Smooth muscle cell (in vitro differentiated cells): ENCODE measurements around the gene PBXIP1. TPM values are rescaled to one million over a fixed set of nuclear protein-coding genes. Genes with fewer than 3 reads are reported as not detected.

Experiments used
- DNase-seq: peaks from one replicate; lab custom pipeline; 2025; ENCODE audit not compliant: unreplicated experiment; lab: John Stamatoyannopoulos, UW
- H2AFZ ChIP-seq: fragments of 200-600 bp; sonication (generic); 2 replicates; pipeline ENCODE4 v1.6.0; 2016; ENCODE audit warnings: antibody characterized with exemption, low read depth, mild to moderate bottlenecking
- H3F3A ChIP-seq: fragments of 200-600 bp; sonication (generic); 2 replicates; pipeline ENCODE4 v1.6.0; 2017; ENCODE audit warnings: antibody characterized with exemption, low read depth
- H3K27ac ChIP-seq: fragments of 200-600 bp; sonication (generic); 2 replicates; pipeline ENCODE4 v1.5.1; 2016; ENCODE audit warnings: low read depth, mild to moderate bottlenecking
- H3K27me3 ChIP-seq: fragments of 200-600 bp; sonication (generic); 2 replicates; pipeline ENCODE4 v1.6.1; 2016; ENCODE audit warnings: low read depth, mild to moderate bottlenecking
- H3K36me3 ChIP-seq: fragments of 200-600 bp; sonication (generic); 2 replicates; pipeline ENCODE4 v1.5.1; 2016; ENCODE audit warnings: low read depth
- H3K4me1 ChIP-seq: fragments of 200-600 bp; sonication (generic); 2 replicates; pipeline ENCODE4 v1.5.1; 2016; ENCODE audit warnings: low read depth
- H3K4me2 ChIP-seq: fragments of 200-600 bp; sonication (generic); 2 replicates; pipeline ENCODE4 v1.6.0; 2016; ENCODE audit warnings: mild to moderate bottlenecking
- H3K4me3 ChIP-seq: fragments of 200-600 bp; sonication (generic); 2 replicates; pipeline ENCODE4 v1.5.1; 2016; ENCODE audit warnings: mild to moderate bottlenecking
- H3K79me2 ChIP-seq: fragments of 200-600 bp; sonication (generic); 2 replicates; pipeline ENCODE4 v1.6.0; 2016; ENCODE audit warnings: low read depth, mild to moderate bottlenecking
- H3K9ac ChIP-seq: fragments of 200-600 bp; sonication (generic); 2 replicates; pipeline ENCODE4 v1.6.0; 2016; ENCODE audit warnings: low read depth
- H3K9me3 ChIP-seq: fragments of 200-600 bp; sonication (generic); replicated peaks from 2 replicates; pipeline ENCODE4 v1.5.1; 2016; ENCODE audit warnings: low read depth
- H4K20me1 ChIP-seq: fragments of 200-600 bp; sonication (generic); 2 replicates; pipeline ENCODE4 v1.6.0; 2016; ENCODE audit warnings: low read depth
- CTCF ChIP-seq: fragments of 200-600 bp; sonication (generic); IDR thresholded peaks from 2 replicates; pipeline ENCODE4 v1.5.1; 2017; ENCODE audit warnings: borderline replicate concordance, mild to moderate bottlenecking, antibody characterized with exemption; ENCODE audit not compliant: insufficient read depth, poor library complexity, severe bottlenecking
- WGBS: methylation state at CpG from one replicate; pipeline ENCODE4 v1.1.7; 2016; ENCODE audit warnings: low lambda C conversion rate; 5-methylcytosine and 5-hydroxymethylcytosine counted together
- polyA plus RNA-seq: library from polyadenylated mRNA; unstranded; fragments of >200 nt; fragmentation: Nextera tagmentation; extraction: Ambion mirVana; gene quantifications from 2 replicates; pipeline ENCODE4 v1.2.1, GENCODE V29; 2016
- total RNA-seq: library from RNA; depleted of rRNA; stranded (reverse); fragments of >200 nt; gene quantifications from 2 replicates; pipeline ENCODE4 v1.2.3, GENCODE V29; 2014

The PBXIP1 gene
- total and polyA plus RNA-seq, 2 experiments from 2014 or later, result 40.5 to 41.9 TPM

DNA sequence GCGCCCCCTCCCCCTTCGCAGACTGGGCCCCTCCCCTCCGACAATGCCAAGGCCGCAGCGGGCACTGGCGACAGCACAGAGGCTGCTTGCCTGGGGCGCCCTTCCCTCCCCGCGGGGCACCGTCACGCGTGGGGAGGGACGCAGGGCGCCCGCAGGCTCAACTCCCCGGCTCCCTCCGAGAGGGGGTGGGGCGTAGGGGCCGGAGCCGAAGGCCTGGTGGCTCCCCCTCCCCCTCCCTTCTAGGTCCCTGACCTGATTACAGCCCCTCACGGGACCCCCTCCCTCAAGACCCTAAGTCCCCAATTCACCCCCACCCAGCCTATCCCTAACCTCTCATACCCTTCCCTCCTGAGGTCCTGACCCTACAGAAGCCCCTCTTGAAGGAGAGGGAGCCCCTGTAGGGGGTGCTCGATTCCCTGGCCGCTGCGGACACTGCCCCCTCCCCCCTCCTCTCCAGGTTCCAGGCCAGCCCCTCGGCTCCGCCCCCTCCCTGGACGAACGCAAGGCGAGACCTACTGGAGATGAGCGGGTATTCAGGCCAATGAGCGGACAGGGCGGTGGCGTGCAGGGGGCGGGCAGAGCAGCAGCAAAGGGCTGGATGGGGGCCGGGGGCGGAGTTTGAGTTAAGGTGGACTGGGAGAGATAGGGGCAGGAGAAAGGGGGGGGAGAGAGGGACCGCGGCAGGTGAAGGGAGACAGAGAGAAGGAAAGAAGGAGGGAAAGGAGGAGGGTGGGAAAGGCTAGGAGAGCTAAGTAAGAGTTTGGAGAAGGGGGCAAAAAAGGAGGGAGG lies 46.0 kb upstream of the PBXIP1 start:
- Histone ChIP-seq H3K4me2 (peak overlapping the region; percentile 86), H3K4me1 (peaks cover 16% of the 10 kb centered on the region), H3K4me3 (peak overlapping the region; percentile 73), H4K20me1 (peaks cover 10% of the 10 kb centered on the region), H3K9ac (peak overlapping the region; percentile 51), H3K27ac (peak overlapping the region; percentile 95), H3K9me3 (no peaks in the 10 kb centered on the region), H3K79me2 (peaks cover 28% of the 10 kb centered on the region), H3F3A (peaks cover 10% of the 10 kb centered on the region), H3K27me3 (no peaks in the 10 kb centered on the region), H2AFZ (no peak overlapping the region), H3K36me3 (no peaks in the 10 kb centered on the region)
- peak; percentile 97 for DNase-seq
- 0% methylated on average over 9 of the region's 38 CpGs for WGBS
- peak; percentile 47 for TF ChIP-seq CTCF

DNA sequence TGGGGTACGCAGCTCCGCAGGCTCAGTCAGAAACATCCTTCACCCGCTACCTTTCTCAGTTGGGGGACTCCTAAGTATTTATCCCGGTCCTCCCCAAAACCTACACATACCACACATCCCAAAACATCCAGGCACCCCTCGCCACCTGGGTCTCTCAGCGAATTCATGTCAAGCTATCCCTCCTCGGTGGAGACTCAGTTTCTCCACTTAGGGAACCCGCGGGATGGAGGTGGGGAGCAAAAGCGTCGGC lies 45.5 kb upstream of the PBXIP1 start:
- H3K9ac ChIP-seq, result peak overlapping the region; percentile 51
- DNase-seq, result no peak
- TF ChIP-seq CTCF, result no peak
- WGBS, result 2% methylated on average over 11 of the region's 11 CpGs
- no peaks in the 10 kb centered on the region for H3K36me3 ChIP-seq
- no peaks in the 10 kb centered on the region for H3K9me3 ChIP-seq
- H3K4me2 ChIP-seq, result peak overlapping the region; percentile 86
- peaks cover 16% of the 10 kb centered on the region for H3K4me1 ChIP-seq
- H3K79me2 ChIP-seq, result peaks cover 28% of the 10 kb centered on the region
- no peaks in the 10 kb centered on the region for H3K27me3 ChIP-seq
- H3F3A ChIP-seq, result peaks cover 10% of the 10 kb centered on the region
- peak overlapping the region; percentile 95 for H3K27ac ChIP-seq
- H2AFZ ChIP-seq, result no peak overlapping the region
- H4K20me1 ChIP-seq, result peaks cover 5% of the 10 kb centered on the region
- H3K4me3 ChIP-seq, result peak overlapping the region; percentile 73

GRCh38 chr1:155000726-155001424 lies 45.0 kb upstream of the PBXIP1 start:
- no peaks in the 10 kb centered on the region for H3K36me3 ChIP-seq
- peaks cover 28% of the 10 kb centered on the region for H3K79me2 ChIP-seq
- peak overlapping the region; percentile 63 for H2AFZ ChIP-seq
- no peak for TF ChIP-seq CTCF
- H3K4me1 ChIP-seq, result peaks cover 16% of the 10 kb centered on the region
- no peaks in the 10 kb centered on the region for H3K9me3 ChIP-seq
- peak overlapping the region; percentile 84 for H3K9ac ChIP-seq
- H4K20me1 ChIP-seq, result peaks cover under 1% of the 10 kb centered on the region
- 1% methylated on average over 30 of the region's 43 CpGs for WGBS
- H3K27me3 ChIP-seq, result no peaks in the 10 kb centered on the region
- peak overlapping the region; percentile 86 for H3K4me2 ChIP-seq
- H3K27ac ChIP-seq, result peak overlapping the region; percentile 95
- peak; percentile 93 for DNase-seq
- H3F3A ChIP-seq, result peaks cover 10% of the 10 kb centered on the region
- peak overlapping the region; percentile 73 for H3K4me3 ChIP-seq
